Pancreas (tissue), 10 donors: Measurements from ENCODE around the gene DYNC1H1. TPM values are rescaled to one million over a fixed set of nuclear protein-coding genes. Genes with fewer than 3 reads are reported as not detected.
A peak's percentile ranks its signal among the peaks of the same experiment; 100 is the strongest.

Experiments
- ATAC-seq, 4 donors: fragments of 200-7000 bp; cut with Tn5 transposase; one replicate each; pipeline versions ENCODE4 v1.8.0 to v1.9.1; 2020; ENCODE audit warnings: mild to moderate bottlenecking in 4 of 4, moderate library complexity in 4 of 4
- DNase-seq, 6 donors: peaks; one replicate each; pipeline ENCODE4 v3.0.0-alpha.2; 2020
- FAIRE-seq: peaks from 2 replicates; lab custom pipeline; 2012; peaks lifted over from hg19 to GRCh38; lab: Jason Lieb, UNC
- H3K27ac ChIP-seq, 4 donors: fragments of 200-600 bp; sonication (generic); 1 replicate in 3 of 4; 2 replicates in 1 of 4; pipeline versions ENCODE4 v1.5.0 to v1.8.0; 2020
- H3K27me3 ChIP-seq, 4 donors: fragments of 200-600 bp; one replicate each; pipeline ENCODE4 v1.8.0; 2021
- H3K36me3 ChIP-seq, 3 donors: fragments of 200-600 bp; sonication (generic) in 1 of 3; one replicate each; pipeline versions ENCODE4 v1.5.0 to v1.8.0; 2020 to 2021
- H3K4me1 ChIP-seq, 3 donors: fragments of 200-600 bp; one replicate each; pipeline ENCODE4 v1.8.0; 2021
- H3K4me3 ChIP-seq, 4 donors: fragments of 200-600 bp; sonication (generic) in 2 of 4; one replicate each; pipeline versions ENCODE4 v1.5.0 to v1.8.0; 2020 to 2021
- H3K9me3 ChIP-seq, 4 donors: fragments of 200-600 bp; one replicate each; pipeline ENCODE4 v1.8.0; 2021
- CTCF ChIP-seq, 4 donors: fragments of 200-600 bp; sonication (generic) in 3 of 4; IDR thresholded peaks; one replicate each; pipeline versions ENCODE4 v1.5.0 to v1.8.0; 2021; ENCODE audit warnings: antibody characterized with exemption in 4 of 4
- WGBS, 2 donors: extraction: QIAGEN DNeasy Blood & Tissue Kit; methylation state at CpG; one replicate each; pipeline ENCODE4 v1.1.7; 2013; 5-methylcytosine and 5-hydroxymethylcytosine counted together
- intact Hi-C, 3 donors: fragments of 100-400 bp; cut with DNase I; formaldehyde crosslinking; loops; one replicate each; pipeline versions ENCODE4 v1.11.1 to v1.14.2; 2022
- polyA plus RNA-seq, 2 donors: library from polyadenylated mRNA; stranded (reverse); fragments of 200-250 nt; gene quantifications; one replicate each; pipeline ENCODE4 v1.2.3, GENCODE V29; 2013
- total RNA-seq, 6 donors: library from RNA; stranded (reverse); fragmentation: NEBNext Ultra II Directional in 4 of 6; extraction: Animal tissue kit (Norgen Biotek cat#: 25700) in 4 of 6; gene quantifications; one replicate each; pipeline versions ENCODE4 v1.2.1 to v1.2.4, GENCODE V29; 2021 to 2023
- donor health status: healthy with polysubstance abuse.
- donor health status: DM: no; HTN: no; CAD: no; lungs with moderate emphysema.
- donor health status: DM: no; HTN: no; CAD: no.
- donor health status: control.
- donor health status: control.
- donor health status: Bipolar disorder and iron deficiency.
- donor health status: DM: yes; HTN: yes; CAD: no.
- donor health status: DM: no; HTN: no; CAD: no.
- donor health status: DM: no; HTN: no; CAD: no.
- donor health status: DM: yes; HTN: yes; CAD: no.

DYNC1H1 gene
- total and polyA plus RNA-seq, 8 donors = 95.7 to 215 (median 132) TPM

- no peak for TF ChIP-seq CTCF (IDR thresholded peaks at IDR 0.05)
- DNase-seq (peak in 1 of 6 donors; percentile 21), FAIRE-seq (no peak), ATAC-seq (peak in 1 of 4 donors; percentile 33)
- Histone ChIP-seq H3K27ac (no peak overlapping the region), H3K36me3 (no peaks in the 10 kb centered on the region), H3K4me3 (no peak overlapping the region), H3K27me3 (no peaks in the 10 kb centered on the region), H3K9me3 (no peaks in the 10 kb centered on the region), H3K4me1 (no peaks in the 10 kb centered on the region)
- 28 to 33% methylated on average over 6 to 7 of the region's 7 CpGs for WGBS, 2 donors
- intact Hi-C loops = no loop called here
These were observed 31.7 kb upstream of the DYNC1H1 start for GRCh38 chr14:101932673-101933072.

GRCh38 chr14:101933209-101933608 lies 31.2 kb upstream of the DYNC1H1 start:
- intact Hi-C loops = no loop called here
- DNase-seq = peak in 2 of 6 donors; percentile 46 to 50
- no peaks in the 10 kb centered on the region for H3K9me3 ChIP-seq
- H3K4me1 ChIP-seq = no peaks in the 10 kb centered on the region
- H3K4me3 ChIP-seq = no peak overlapping the region
- no peak for ATAC-seq
- no peaks in the 10 kb centered on the region for H3K27me3 ChIP-seq
- no peak overlapping the region for H3K27ac ChIP-seq
- H3K36me3 ChIP-seq = no peaks in the 10 kb centered on the region
- WGBS, 2 donors = 81 to 82% methylated on average over 16 of the region's 16 CpGs
- no peak for TF ChIP-seq CTCF (IDR thresholded peaks at IDR 0.05)
- FAIRE-seq = no peak

GRCh38 chr14:101934601-101935150 lies 29.7 kb upstream of the DYNC1H1 start:
- intact Hi-C loops = no loop called here
- Histone ChIP-seq H3K4me3 (no peak overlapping the region), H3K4me1 (no peaks in the 10 kb centered on the region), H3K27ac (no peak overlapping the region), H3K9me3 (no peaks in the 10 kb centered on the region), H3K27me3 (no peaks in the 10 kb centered on the region), H3K36me3 (no peaks in the 10 kb centered on the region)
- TF ChIP-seq CTCF (IDR thresholded peaks at IDR 0.05) = no peak
- ATAC-seq (no peak), DNase-seq (peak in 2 of 6 donors; percentile 35 to 46), FAIRE-seq (no peak)
- 82 to 90% methylated on average over 14 of the region's 14 CpGs for WGBS, 2 donors

GRCh38 chr14:101937926-101938767 lies 26.2 kb upstream of the DYNC1H1 start:
- H3K9me3 ChIP-seq = no peaks in the 10 kb centered on the region
- ATAC-seq = no peak
- no peak for FAIRE-seq
- no peak overlapping the region for H3K27ac ChIP-seq
- intact Hi-C loops = no loop called here
- 54 to 59% methylated on average over 13 of the region's 13 CpGs for WGBS, 2 donors
- H3K36me3 ChIP-seq = no peaks in the 10 kb centered on the region
- H3K4me3 ChIP-seq = no peak overlapping the region
- peak in 1 of 6 donors; percentile 38 for DNase-seq
- H3K27me3 ChIP-seq = no peaks in the 10 kb centered on the region
- no peak for TF ChIP-seq CTCF (IDR thresholded peaks at IDR 0.05)
- no peaks in the 10 kb centered on the region for H3K4me1 ChIP-seq
